HepG2 (cell line): Measurements from ENCODE around the gene ERLIN1. TPM values are rescaled to one million over a fixed set of nuclear protein-coding genes. Genes with fewer than 3 reads are reported as not detected.

Source experiments
- AHDC1 ChIP-seq: sonication (generic); formaldehyde crosslinking; IDR thresholded peaks from 2 replicates; pipeline ENCODE4 v1.5.1; 2020; ENCODE audit warnings: mild to moderate bottlenecking, missing genetic modification reagents, borderline replicate concordance
- CREB1 ChIP-seq, 2 experiments: fragments of 450-650 bp in 1 of 2; IDR thresholded peaks; 2 replicates each; pipeline ENCODE4 v1.6.1; 2016 to 2017; ENCODE audit warnings: control low read depth in 1 of 2, mild to moderate bottlenecking in 1 of 2, missing compliant biosample characterization in 1 of 2, missing genetic modification characterization in 1 of 2
- KDM2A ChIP-seq: sonication (generic); formaldehyde crosslinking; IDR thresholded peaks from 2 replicates; pipeline ENCODE4 v1.4.0; 2020; ENCODE audit warnings: low read depth, missing genetic modification reagents, borderline replicate concordance
- NR2F2 ChIP-seq: IDR thresholded peaks from 2 replicates; pipeline ENCODE4 v1.6.1; 2012; ENCODE audit warnings: low read depth, inconsistent platforms, borderline replicate concordance
- ONECUT2 ChIP-seq: sonication (generic); formaldehyde crosslinking; IDR thresholded peaks from 2 replicates; pipeline ENCODE4 v1.4.0; 2020; ENCODE audit warnings: missing genetic modification reagents
- REL ChIP-seq: sonication (generic); formaldehyde crosslinking; conservative IDR thresholded peaks from 2 replicates; pipeline ENCODE4 v1.8.0; 2022; ENCODE audit warnings: mild to moderate bottlenecking, missing genetic modification reagents, moderate library complexity
- SOX13 ChIP-seq, 3 experiments: fragments of 450-650 bp in 1 of 3; sonication (generic) in 1 of 3; formaldehyde crosslinking in 1 of 3; IDR thresholded peaks in 2 of 3; conservative IDR thresholded peaks in 1 of 3; 2 replicates each; pipeline versions ENCODE4 v1.5.0 to v1.6.1; 2016 to 2020; ENCODE audit warnings: antibody characterized with exemption in 1 of 3, mild to moderate bottlenecking in 1 of 3, missing compliant biosample characterization in 1 of 3, missing genetic modification reagents in 1 of 3, moderate library complexity in 1 of 3
- TFAP4 ChIP-seq: sonication (generic); IDR thresholded peaks from 2 replicates; pipeline ENCODE4 v1.6.1; 2016; ENCODE audit warnings: low read depth, borderline replicate concordance
- TP53 ChIP-seq: sonication (generic); formaldehyde crosslinking; conservative IDR thresholded peaks from 2 replicates; pipeline ENCODE4 v1.4.0; 2020; ENCODE audit warnings: missing genetic modification reagents
- YY1 ChIP-seq: IDR thresholded peaks from 2 replicates; pipeline ENCODE4 v1.6.1; 2011; ENCODE audit warnings: low read length, low read depth, moderate library complexity, mild to moderate bottlenecking; ENCODE audit not compliant: insufficient read depth, insufficient replicate concordance
- ZBTB49 ChIP-seq: sonication (generic); formaldehyde crosslinking; IDR thresholded peaks from 2 replicates; pipeline ENCODE4 v1.4.0; 2020; ENCODE audit warnings: missing genetic modification reagents, borderline replicate concordance
- ZFP90 ChIP-seq: sonication (generic); formaldehyde crosslinking; IDR thresholded peaks from 2 replicates; pipeline ENCODE4 v1.8.0; 2022; ENCODE audit warnings: missing genetic modification reagents, mild to moderate bottlenecking, inconsistent platforms, borderline replicate concordance
- ZKSCAN5 ChIP-seq: sonication (generic); formaldehyde crosslinking; IDR thresholded peaks from 2 replicates; pipeline ENCODE4 v1.5.1; 2020; ENCODE audit warnings: mild to moderate bottlenecking, missing genetic modification reagents
- ZNF10 ChIP-seq: sonication (generic); formaldehyde crosslinking; IDR thresholded peaks from 2 replicates; pipeline ENCODE4 v1.4.0; 2020; ENCODE audit warnings: mild to moderate bottlenecking, low read depth, missing genetic modification reagents, borderline replicate concordance
- ZNF180 ChIP-seq: sonication (generic); formaldehyde crosslinking; IDR thresholded peaks from 2 replicates; pipeline ENCODE4 v1.4.0; 2020; ENCODE audit warnings: low read depth, missing genetic modification reagents, borderline replicate concordance
- polyA plus RNA-seq, 8 experiments: library from polyadenylated mRNA; depleted of rRNA in 3 of 8; stranded (reverse) in 7 of 8; unstranded in 1 of 8; fragments of >200 nt; fragmentation: Illumina TruSeq in 4 of 8; extraction: Trizol in 4 of 8; gene quantifications; 2 replicates each; pipeline versions ENCODE4 v1.2.1 to v1.2.3, GENCODE V29; 2011 to 2016; ENCODE audit warnings: low read depth in 4 of 8, missing spikeins in 1 of 8, mixed read lengths in 1 of 8; ENCODE audit not compliant: insufficient read depth in 1 of 8
- total RNA-seq, 5 experiments: library from RNA; depleted of rRNA; stranded (reverse); fragments of >200 nt; fragmentation: Illumina TruSeq; extraction: Trizol; gene quantifications; 2 replicates each; pipeline ENCODE4 v1.2.3, GENCODE V29; 2016; ENCODE audit warnings: low read depth in 1 of 5
- TF ChIP-seq, protein P1 (sequence below): sonication (generic); formaldehyde crosslinking; IDR thresholded peaks from 2 replicates; pipeline ENCODE4 v1.4.0; 2020; ENCODE audit warnings: mild to moderate bottlenecking, low read depth, missing genetic modification reagents

Gene ERLIN1
- total and polyA plus RNA-seq, 2 of the 13 experiments (the other 11 are each of a cell fraction or from before 2014, with no cell fraction given): 56.8 to 69.3 TPM

- TF ChIP-seq TP53 (CRISPR knock-in tag): no peak
- no peak for TF ChIP-seq ZKSCAN5
- TF ChIP-seq ZFP90 (CRISPR knock-in tag): peak; percentile 92
- peak; percentile 86 for TF ChIP-seq KDM2A (CRISPR knock-in tag)
- TF ChIP-seq REL (CRISPR knock-in tag): peak; percentile 97
- TF ChIP-seq ZBTB49 (CRISPR knock-in tag): no peak
- TF ChIP-seq SOX13 (IDR thresholded peaks at IDR 0.05): no peak
- 0 out of 4 replicates have a peak, but pooled peaks of 1 of the 2 experiments have one; percentile 14 for TF ChIP-seq SOX13 (CRISPR knock-in tag; conservative IDR thresholded peaks at IDR 0.05 in 1 of 2, IDR thresholded peaks at IDR 0.05 in 1 of 2)
- TF ChIP-seq NR2F2: no peak
- no peak for TF ChIP-seq ZNF180 (CRISPR knock-in tag)
- TF ChIP-seq CREB1 (IDR thresholded peaks at IDR 0.05): peak; percentile 64; the same call in 1 of the 2 replicates
- no peak for TF ChIP-seq CREB1 (CRISPR knock-in tag; IDR thresholded peaks at IDR 0.05)
- TF ChIP-seq AHDC1 (CRISPR knock-in tag): no peak; the same call in 1 of the 2 replicates
- no peak for TF ChIP-seq ZNF10 (CRISPR knock-in tag)
- 0 out of 2 replicates have a peak, but pooled peaks have one; percentile 27 for TF ChIP-seq ONECUT2 (CRISPR knock-in tag)
- TF ChIP-seq, protein P1, sequence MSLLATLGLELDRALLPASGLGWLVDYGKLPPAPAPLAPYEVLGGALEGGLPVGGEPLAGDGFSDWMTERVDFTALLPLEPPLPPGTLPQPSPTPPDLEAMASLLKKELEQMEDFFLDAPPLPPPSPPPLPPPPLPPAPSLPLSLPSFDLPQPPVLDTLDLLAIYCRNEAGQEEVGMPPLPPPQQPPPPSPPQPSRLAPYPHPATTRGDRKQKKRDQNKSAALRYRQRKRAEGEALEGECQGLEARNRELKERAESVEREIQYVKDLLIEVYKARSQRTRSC: peak; percentile 81; the same call in 1 of the 2 replicates
- TF ChIP-seq YY1: peak; percentile 71
- no peak; the same call in 1 of the 2 replicates for TF ChIP-seq TFAP4
Measured at GRCh38 chr10:100185364-100186252, at the start of gene ERLIN1 (continued).
